Measurements from ENCODE around the gene PIGL. TPM values are rescaled to one million over a fixed set of nuclear protein-coding genes. Genes with fewer than 3 reads are reported as not detected.
A peak's percentile ranks its signal among the peaks of the same experiment; 100 is the strongest.

Gene PIGL
- total and polyA plus RNA-seq, 2 donors (not counting 1 experiment from before 2014, with no cell fraction given): 16.4 to 19.3 TPM

GRCh38 chr17:16348586-16348985, 131.6 kb downstream of the PIGL start:
- no peak overlapping the region for H3K4me2 ChIP-seq (ENCODE audit: extremely low read depth, insufficient read depth, low read length)
- no peak overlapping the region for H3K4me3 ChIP-seq (replicated peaks in 1 of 4; ENCODE audit: control extremely low read depth in 1 of 4, insufficient read depth in 1 of 4, low read depth in 3 of 4, low read length in 4 of 4)
- H3K9me3 ChIP-seq (ENCODE audit: control insufficient read depth, insufficient read depth, low read depth, low read length): no peaks in the 10 kb centered on the region
- no peaks in the 10 kb centered on the region for H3K27me3 ChIP-seq (ENCODE audit: control insufficient read depth, insufficient read depth, low read length)
- no peak overlapping the region for H3K27ac ChIP-seq (ENCODE audit: insufficient read depth, low read length)
- H3K4me1 ChIP-seq (ENCODE audit: control insufficient read depth, extremely low read depth, insufficient read depth, low read length): no peaks in the 10 kb centered on the region
- H3K79me2 ChIP-seq (ENCODE audit: control insufficient read depth, insufficient read depth, low read length): no peaks in the 10 kb centered on the region
- TF ChIP-seq CTCF (conservative IDR thresholded peaks at IDR 0.05 in 1 of 2, IDR thresholded peaks at IDR 0.05 in 1 of 2; ENCODE audit: low read depth in 1 of 2, low read length in 2 of 2) (no peak), EZH2 (IDR thresholded peaks at IDR 0.05; ENCODE audit: low read length, missing control alignments) (no peak)
- no peak overlapping the region for H3K9ac ChIP-seq (ENCODE audit: insufficient read depth, low read length)
- no peaks in the 10 kb centered on the region for H4K20me1 ChIP-seq (ENCODE audit: control insufficient read depth, extremely low read depth, insufficient read depth, low read length)
- H3K36me3 ChIP-seq (ENCODE audit: control insufficient read depth, insufficient read depth, low read length): peaks cover 3% of the 10 kb centered on the region
- H2AFZ ChIP-seq (ENCODE audit: low read length): no peak overlapping the region
- no peak for DNase-seq (ENCODE audit: low read depth in 2 of 2)

GRCh38 chr17:16349431-16349830, 132.4 kb downstream of the PIGL start:
- no peak for DNase-seq (ENCODE audit: low read depth in 2 of 2)
- no peak for TF ChIP-seq EZH2 (IDR thresholded peaks at IDR 0.05; ENCODE audit: low read length, missing control alignments)
- TF ChIP-seq CTCF (conservative IDR thresholded peaks at IDR 0.05 in 1 of 2, IDR thresholded peaks at IDR 0.05 in 1 of 2; ENCODE audit: low read depth in 1 of 2, low read length in 2 of 2): no peak
- Histone ChIP-seq H3K4me2 (ENCODE audit: extremely low read depth, insufficient read depth, low read length) (no peak overlapping the region), H3K4me1 (ENCODE audit: control insufficient read depth, extremely low read depth, insufficient read depth, low read length) (no peaks in the 10 kb centered on the region), H3K27ac (ENCODE audit: insufficient read depth, low read length) (no peak overlapping the region), H3K9ac (ENCODE audit: insufficient read depth, low read length) (no peak overlapping the region), H3K4me3 (replicated peaks in 1 of 4; ENCODE audit: control extremely low read depth in 1 of 4, insufficient read depth in 1 of 4, low read depth in 3 of 4, low read length in 4 of 4) (no peak overlapping the region), H3K27me3 (ENCODE audit: control insufficient read depth, insufficient read depth, low read length) (no peaks in the 10 kb centered on the region), H3K79me2 (ENCODE audit: control insufficient read depth, insufficient read depth, low read length) (no peaks in the 10 kb centered on the region), H2AFZ (ENCODE audit: low read length) (no peak overlapping the region), H3K9me3 (ENCODE audit: control insufficient read depth, insufficient read depth, low read depth, low read length) (no peaks in the 10 kb centered on the region), H4K20me1 (ENCODE audit: control insufficient read depth, extremely low read depth, insufficient read depth, low read length) (no peaks in the 10 kb centered on the region), H3K36me3 (ENCODE audit: control insufficient read depth, insufficient read depth, low read length) (peaks cover 3% of the 10 kb centered on the region)

- H2AFZ ChIP-seq (ENCODE audit: low read length): peak overlapping the region; percentile 50
- H4K20me1 ChIP-seq (ENCODE audit: control insufficient read depth, extremely low read depth, insufficient read depth, low read length): no peaks in the 10 kb centered on the region
- H3K27ac ChIP-seq (ENCODE audit: insufficient read depth, low read length): peak overlapping the region; percentile 65
- DNase-seq (ENCODE audit: low read depth in 2 of 2): peak; percentile 54 to 72
- H3K4me3 ChIP-seq (replicated peaks in 1 of 4; ENCODE audit: control extremely low read depth in 1 of 4, insufficient read depth in 1 of 4, low read depth in 3 of 4, low read length in 4 of 4): peak overlapping the region; percentile 57 to 82 (median 71)
- H3K79me2 ChIP-seq (ENCODE audit: control insufficient read depth, insufficient read depth, low read length): no peaks in the 10 kb centered on the region
- no peaks in the 10 kb centered on the region for H3K27me3 ChIP-seq (ENCODE audit: control insufficient read depth, insufficient read depth, low read length)
- H3K4me1 ChIP-seq (ENCODE audit: control insufficient read depth, extremely low read depth, insufficient read depth, low read length): no peaks in the 10 kb centered on the region
- H3K9me3 ChIP-seq (ENCODE audit: control insufficient read depth, insufficient read depth, low read depth, low read length): no peaks in the 10 kb centered on the region
- peaks cover 3% of the 10 kb centered on the region for H3K36me3 ChIP-seq (ENCODE audit: control insufficient read depth, insufficient read depth, low read length)
- H3K4me2 ChIP-seq (ENCODE audit: extremely low read depth, insufficient read depth, low read length): peak overlapping the region; percentile 59
- H3K9ac ChIP-seq (ENCODE audit: insufficient read depth, low read length): peak overlapping the region; percentile 74
- TF ChIP-seq EZH2 (IDR thresholded peaks at IDR 0.05; ENCODE audit: low read length, missing control alignments) (no peak), CTCF (conservative IDR thresholded peaks at IDR 0.05 in 1 of 2, IDR thresholded peaks at IDR 0.05 in 1 of 2; ENCODE audit: low read depth in 1 of 2, low read length in 2 of 2) (no peak)
These were observed 134.8 kb downstream of the PIGL start for GRCh38 chr17:16351831-16352230.
